AG09319 (cell line): ENCODE results near the gene RC3H1.
"Not testable (repeated sequence)": the region's sequence is repeated elsewhere in the genome, so short reads cannot be mapped to it uniquely, and the experiment has no call there.

Experiments
- DNase-seq: peaks from one replicate; pipeline ENCODE4 v3.0.0-alpha.2; 2010; ENCODE audit warnings: low read depth; ENCODE audit errors: extremely low read depth
- CTCF ChIP-seq: IDR thresholded peaks from 2 replicates; pipeline ENCODE4 v1.5.1; 2011; ENCODE audit warnings: low read depth, mild to moderate bottlenecking, inconsistent platforms, low read length, moderate library complexity

RC3H1 gene

DNA sequence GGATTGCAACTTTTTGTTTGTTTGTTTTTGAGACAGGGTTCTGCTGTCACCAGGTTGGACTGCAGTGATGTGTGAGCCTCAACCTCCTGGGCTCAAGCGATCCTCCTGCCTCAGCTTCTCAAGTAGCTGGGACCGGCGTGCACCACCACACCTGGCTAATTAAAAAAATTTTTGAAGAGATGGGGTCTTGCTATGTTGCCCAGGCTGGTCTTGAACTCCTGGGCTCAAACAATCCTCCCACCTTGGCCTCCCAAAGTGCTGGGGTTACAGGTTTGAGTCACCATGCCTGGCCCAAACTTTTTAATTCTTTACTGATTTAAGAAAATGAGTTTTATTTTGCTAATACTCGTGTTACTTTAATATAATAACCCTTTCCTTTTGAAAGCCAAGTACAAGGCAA, 73.6 kb downstream of the RC3H1 start:
- no peak for DNase-seq
- TF ChIP-seq CTCF, result no peak

DNA sequence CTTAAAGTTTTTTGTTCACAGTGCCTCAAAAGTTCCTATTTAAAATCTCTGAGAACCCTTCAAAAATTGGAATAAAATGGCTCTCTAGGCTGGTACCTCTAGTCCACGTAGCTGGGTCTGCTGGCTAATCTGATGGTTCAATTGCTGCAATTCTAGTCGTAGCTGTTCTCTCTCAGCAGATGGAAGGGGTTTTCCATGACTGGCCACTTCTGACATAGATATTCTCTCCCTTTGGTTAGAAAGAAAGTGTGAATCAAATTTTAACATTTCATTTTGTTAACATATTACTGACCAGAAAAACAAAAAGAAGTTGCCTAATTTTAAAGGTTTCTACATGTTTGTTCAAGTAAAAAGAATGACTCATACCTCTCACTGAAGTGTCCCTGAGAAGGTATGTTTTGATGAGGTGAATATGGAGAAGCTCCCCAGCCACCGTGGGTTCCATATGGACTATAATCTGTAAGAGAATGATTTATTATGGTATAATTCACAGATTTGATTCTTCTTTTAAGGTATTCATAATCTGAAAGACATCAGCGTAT, 75.7 kb downstream of the RC3H1 start:
- DNase-seq, result no peak

DNA sequence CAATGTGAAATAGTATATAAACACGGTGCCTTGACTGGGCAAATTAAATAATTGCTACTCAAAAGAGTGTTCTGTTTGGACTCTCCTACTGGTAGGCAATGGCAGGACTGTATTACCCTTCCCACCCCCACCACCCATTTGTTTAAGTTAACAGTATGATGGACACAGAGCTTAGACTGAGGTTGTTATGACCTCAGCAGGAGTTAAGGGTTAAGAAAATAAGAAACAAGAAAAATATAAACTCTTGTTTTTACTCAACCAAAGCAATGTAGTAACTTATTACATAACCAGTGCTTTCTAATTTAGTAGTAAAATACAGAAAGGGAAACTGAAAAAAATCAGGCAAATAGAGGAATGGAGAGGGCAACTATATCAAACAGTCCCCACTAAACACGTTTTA, 85.1 kb downstream of the RC3H1 start:
- TF ChIP-seq CTCF, result no peak
- no peak for DNase-seq

More for the DNA sequence above, 75.7 kb downstream of the RC3H1 start:
- TF ChIP-seq CTCF, result no peak

- no peak for DNase-seq
- TF ChIP-seq CTCF, result no peak
These were observed 87.7 kb downstream of the RC3H1 start for GRCh38 chr1:173934440-173934839.

DNA sequence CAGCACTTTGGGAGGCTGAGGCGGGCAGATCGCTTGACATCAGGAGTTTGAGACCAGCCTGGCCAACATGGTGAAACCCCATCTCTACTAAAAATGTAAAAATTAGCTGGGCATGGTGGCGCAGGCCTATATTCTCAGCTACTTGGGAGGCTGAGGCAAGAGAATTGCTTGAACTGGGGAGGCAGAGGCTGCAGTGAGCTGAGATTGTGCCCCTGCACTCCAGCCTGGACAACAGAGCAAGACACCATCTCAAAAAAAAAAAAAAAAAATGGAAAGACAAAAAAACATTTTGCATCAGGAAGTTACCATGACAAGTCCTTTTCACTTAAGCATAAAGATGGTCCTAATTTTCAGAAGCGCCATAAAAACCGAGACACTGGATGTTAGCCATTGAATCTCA, 91.6 kb downstream of the RC3H1 start:
- DNase-seq, result not testable (repeated sequence)

DNA sequence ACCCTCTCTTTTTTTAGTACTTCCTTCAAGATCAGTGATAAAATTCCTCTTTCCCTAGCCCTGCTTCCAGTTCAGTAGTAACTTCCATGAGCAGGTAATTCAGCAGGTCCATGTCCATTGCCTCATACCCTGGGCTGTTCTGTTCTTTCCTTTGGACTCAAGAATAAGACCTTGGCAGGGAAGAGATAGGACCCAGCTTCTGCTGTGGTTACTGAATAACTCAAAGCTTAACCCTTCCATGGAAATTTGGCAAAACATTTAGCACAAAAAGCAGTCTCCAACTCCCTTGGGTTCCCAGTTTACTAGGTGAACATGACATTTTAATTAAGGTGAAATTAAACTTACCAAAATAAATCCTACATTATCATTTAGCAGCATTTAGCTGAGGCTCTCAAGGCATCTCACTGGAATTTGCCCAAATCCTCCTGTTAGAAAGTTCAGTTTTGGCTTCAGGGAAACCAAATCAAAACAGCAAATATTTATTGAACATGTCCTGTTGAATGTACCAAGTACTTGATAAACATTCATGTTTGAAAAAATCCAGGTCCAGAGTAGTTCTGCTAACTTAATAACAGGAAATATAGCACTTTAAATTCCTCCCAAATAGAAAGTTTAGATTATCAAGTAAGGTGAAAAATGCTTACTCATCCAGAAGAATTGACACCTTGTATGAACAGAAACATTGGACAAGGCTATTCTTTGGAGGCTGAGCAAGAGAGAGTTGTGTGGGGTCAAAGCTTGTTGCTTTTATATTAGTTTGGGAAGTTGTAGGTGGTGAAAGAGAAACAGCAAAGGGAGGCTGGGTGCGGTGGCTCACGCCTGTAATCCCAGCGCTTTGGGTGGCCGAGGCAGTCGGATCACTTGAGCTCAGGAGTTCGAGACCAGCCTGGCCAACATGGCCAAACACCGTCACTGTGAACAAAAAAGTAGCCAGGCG, 96.6 kb downstream of the RC3H1 start:
- TF ChIP-seq CTCF, result no peak
- no peak for DNase-seq

DNA sequence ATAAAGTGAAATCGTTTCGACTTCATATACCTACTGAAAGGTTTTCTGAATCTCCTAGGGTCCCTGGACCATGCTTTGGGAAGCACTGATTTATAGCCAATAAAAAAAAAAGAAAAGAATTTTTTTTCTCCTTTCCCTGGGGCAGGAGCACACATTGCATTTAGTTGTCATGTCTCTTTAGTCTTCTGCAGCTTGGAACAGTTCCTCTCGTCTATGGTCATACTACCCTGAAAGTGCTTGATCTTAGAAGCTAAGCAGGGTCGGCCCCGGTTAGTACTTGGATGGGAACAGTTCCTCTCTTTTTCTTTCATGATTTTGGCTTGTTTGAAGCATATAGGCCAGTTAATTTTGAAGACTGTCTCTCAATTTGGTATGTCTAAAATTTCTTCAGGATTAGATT, 101.3 kb downstream of the RC3H1 start:
- no peak for TF ChIP-seq CTCF
- DNase-seq, result no peak
